HG03139 (cell line): Measurements from ENCODE around the gene C5orf24.
"Not testable (repeated sequence)": the region's sequence is repeated elsewhere in the genome, so short reads cannot be mapped to it uniquely, and the experiment has no call there.

ENCODE experiments used
- ATAC-seq: cut with Tn5 transposase; IDR thresholded peaks from one replicate; pipeline ENCODE4 v1.9.1; 2021; ENCODE audit not compliant: unreplicated experiment

Gene C5orf24

GRCh38 chr5:134845852-134846640, at the start of gene C5orf24:
TSS of gene C5orf24 (plus strand) at chr5:134845968. CDS start at chr5:134854901, 8,933 bp downstream.
- ATAC-seq, result peak; percentile 90

GRCh38 chr5:134798468-134798867, 47.3 kb upstream of the C5orf24 start:
- ATAC-seq, result no peak

GRCh38 chr5:134803821-134804220, 41.9 kb upstream of the C5orf24 start:
- no peak for ATAC-seq

GRCh38 chr5:134813407-134813806, 32.4 kb upstream of the C5orf24 start:
- ATAC-seq, result no peak

- no peak for ATAC-seq
Observed at GRCh38 chr5:134813827-134814226, 31.9 kb upstream of the C5orf24 start.

- ATAC-seq, result no peak
Observed at GRCh38 chr5:134817006-134817405, 28.8 kb upstream of the C5orf24 start.

- no peak for ATAC-seq
Observed at GRCh38 chr5:134818776-134819175, 27.0 kb upstream of the C5orf24 start.

- no peak for ATAC-seq
Observed at GRCh38 chr5:134819407-134819963, 26.3 kb upstream of the C5orf24 start.

- no peak for ATAC-seq
Observed at GRCh38 chr5:134821841-134822240, 23.9 kb upstream of the C5orf24 start.

GRCh38 chr5:134824681-134825080, 21.1 kb upstream of the C5orf24 start:
- no peak for ATAC-seq

GRCh38 chr5:134825212-134825611, 20.6 kb upstream of the C5orf24 start:
- no peak for ATAC-seq

GRCh38 chr5:134833340-134834032, 12.3 kb upstream of the C5orf24 start:
- ATAC-seq, result no peak

- ATAC-seq, result no peak
Observed at GRCh38 chr5:134835623-134836022, 10.1 kb upstream of the C5orf24 start.

GRCh38 chr5:134837530-134838181, 8.1 kb upstream of the C5orf24 start:
- ATAC-seq, result no peak

- not testable (repeated sequence) for ATAC-seq
Observed at GRCh38 chr5:134838361-134838760, 7.4 kb upstream of the C5orf24 start.

- ATAC-seq, result no peak
Observed at GRCh38 chr5:134840811-134841210, 5.0 kb upstream of the C5orf24 start.

GRCh38 chr5:134844252-134844651, 1.5 kb upstream of the C5orf24 start:
- no peak for ATAC-seq

- ATAC-seq, result no peak
Observed at GRCh38 chr5:134845335-134845851, 375 bp upstream of the C5orf24 start.

- peak; percentile 11 for ATAC-seq
Observed at GRCh38 chr5:134846641-134846960, 833 bp downstream of the C5orf24 start.

GRCh38 chr5:134849434-134849933, 3.7 kb downstream of the C5orf24 start:
- ATAC-seq, result not testable (repeated sequence)

GRCh38 chr5:134851307-134851923, 5.6 kb downstream of the C5orf24 start:
- ATAC-seq, result no peak
